Keratinocyte (primary cell): ENCODE measurements around the gene PABPN1L.
"Not testable (repeated sequence)": the region's sequence is repeated elsewhere in the genome, so short reads cannot be mapped to it uniquely, and the experiment has no call there.

Experiments
- EZH2 ChIP-seq: IDR thresholded peaks from one replicate; pipeline ENCODE4 v1.6.1; 2012; ENCODE audit warnings: inconsistent platforms, mild to moderate bottlenecking, low read length, moderate library complexity
- TF ChIP-seq, protein P1 (sequence below), 3 experiments: IDR thresholded peaks in 1 of 3; conservative IDR thresholded peaks in 1 of 3; optimal IDR thresholded peaks in 1 of 3; 2 replicates in 2 of 3; 3 replicates in 1 of 3; pipeline versions ENCODE3 to v1.5.1; 2011; ENCODE audit warnings: low read length in 3 of 3, mild to moderate bottlenecking in 3 of 3, moderate library complexity in 2 of 3, control low read depth in 1 of 3, inconsistent platforms in 1 of 3; ENCODE audit not compliant: insufficient read depth in 2 of 3; ENCODE audit errors: extremely low read depth in 1 of 3

GRCh38 chr16:88823646-88824045 lies 42.8 kb downstream of the PABPN1L start:
- TF ChIP-seq, protein P1, sequence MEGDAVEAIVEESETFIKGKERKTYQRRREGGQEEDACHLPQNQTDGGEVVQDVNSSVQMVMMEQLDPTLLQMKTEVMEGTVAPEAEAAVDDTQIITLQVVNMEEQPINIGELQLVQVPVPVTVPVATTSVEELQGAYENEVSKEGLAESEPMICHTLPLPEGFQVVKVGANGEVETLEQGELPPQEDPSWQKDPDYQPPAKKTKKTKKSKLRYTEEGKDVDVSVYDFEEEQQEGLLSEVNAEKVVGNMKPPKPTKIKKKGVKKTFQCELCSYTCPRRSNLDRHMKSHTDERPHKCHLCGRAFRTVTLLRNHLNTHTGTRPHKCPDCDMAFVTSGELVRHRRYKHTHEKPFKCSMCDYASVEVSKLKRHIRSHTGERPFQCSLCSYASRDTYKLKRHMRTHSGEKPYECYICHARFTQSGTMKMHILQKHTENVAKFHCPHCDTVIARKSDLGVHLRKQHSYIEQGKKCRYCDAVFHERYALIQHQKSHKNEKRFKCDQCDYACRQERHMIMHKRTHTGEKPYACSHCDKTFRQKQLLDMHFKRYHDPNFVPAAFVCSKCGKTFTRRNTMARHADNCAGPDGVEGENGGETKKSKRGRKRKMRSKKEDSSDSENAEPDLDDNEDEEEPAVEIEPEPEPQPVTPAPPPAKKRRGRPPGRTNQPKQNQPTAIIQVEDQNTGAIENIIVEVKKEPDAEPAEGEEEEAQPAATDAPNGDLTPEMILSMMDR (optimal IDR thresholded peaks at IDR 0.05 in 1 of 3, IDR thresholded peaks at IDR 0.05 in 1 of 3, conservative IDR thresholded peaks at IDR 0.05 in 1 of 3; ENCODE audit: extremely low read depth in 1 of 3, insufficient read depth in 2 of 3, low read length in 3 of 3): not testable (repeated sequence)
- not testable (repeated sequence) for TF ChIP-seq EZH2
